Loucy (cell line): ENCODE measurements around the gene RASD1.

Experiments
- EZH2phosphoT487 ChIP-seq: fragments of 200-600 bp; IDR thresholded peaks from 2 replicates; pipeline ENCODE4 v1.6.1; 2018; ENCODE audit warnings: antibody characterized with exemption, mild to moderate bottlenecking, moderate library complexity, borderline replicate concordance
- TF ChIP-seq, protein P1 (sequence below): fragments of 200-600 bp; sonication (generic); conservative IDR thresholded peaks from 2 replicates; pipeline ENCODE4 v1.5.1; 2014; ENCODE audit warnings: mild to moderate bottlenecking, antibody characterized with exemption, low read length

DNA sequence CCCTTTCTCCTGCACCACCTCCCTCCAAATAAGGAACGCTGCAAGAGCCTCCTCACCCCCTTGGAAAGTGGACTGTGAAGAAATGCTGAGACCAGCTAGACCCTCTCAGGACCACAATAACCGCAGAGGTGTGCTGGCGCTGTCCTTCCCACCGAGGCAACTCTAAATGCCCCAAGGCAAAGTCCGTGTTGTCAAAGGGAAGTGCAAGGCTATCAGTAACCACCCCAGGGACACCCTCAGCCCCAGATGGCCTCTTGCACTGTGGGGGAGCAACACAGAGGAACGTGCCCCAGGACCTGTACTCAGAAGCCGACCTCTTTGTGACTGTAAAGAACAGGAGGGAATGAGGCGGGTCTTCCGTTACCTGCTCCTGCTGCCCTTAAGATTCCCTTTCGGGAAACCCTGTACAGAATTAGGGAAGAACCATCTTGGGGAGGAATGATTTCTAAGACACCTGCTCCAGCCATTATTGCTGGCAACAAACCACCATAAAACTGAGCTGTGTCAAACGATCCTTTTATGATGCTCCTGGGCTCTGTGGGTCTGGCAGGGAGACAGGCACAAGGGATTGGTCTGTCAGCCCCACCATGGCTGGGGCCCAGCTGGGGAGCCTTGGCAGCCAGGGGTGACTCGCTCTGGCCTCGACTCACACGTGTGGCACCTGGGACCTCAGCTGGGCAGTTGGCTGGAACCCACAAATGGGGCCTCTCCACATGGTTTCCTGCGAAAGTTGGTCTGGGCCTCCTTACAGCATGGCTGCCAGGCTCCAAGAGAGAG lies 34.0 kb downstream of the RASD1 start:
- TF ChIP-seq, protein P1, sequence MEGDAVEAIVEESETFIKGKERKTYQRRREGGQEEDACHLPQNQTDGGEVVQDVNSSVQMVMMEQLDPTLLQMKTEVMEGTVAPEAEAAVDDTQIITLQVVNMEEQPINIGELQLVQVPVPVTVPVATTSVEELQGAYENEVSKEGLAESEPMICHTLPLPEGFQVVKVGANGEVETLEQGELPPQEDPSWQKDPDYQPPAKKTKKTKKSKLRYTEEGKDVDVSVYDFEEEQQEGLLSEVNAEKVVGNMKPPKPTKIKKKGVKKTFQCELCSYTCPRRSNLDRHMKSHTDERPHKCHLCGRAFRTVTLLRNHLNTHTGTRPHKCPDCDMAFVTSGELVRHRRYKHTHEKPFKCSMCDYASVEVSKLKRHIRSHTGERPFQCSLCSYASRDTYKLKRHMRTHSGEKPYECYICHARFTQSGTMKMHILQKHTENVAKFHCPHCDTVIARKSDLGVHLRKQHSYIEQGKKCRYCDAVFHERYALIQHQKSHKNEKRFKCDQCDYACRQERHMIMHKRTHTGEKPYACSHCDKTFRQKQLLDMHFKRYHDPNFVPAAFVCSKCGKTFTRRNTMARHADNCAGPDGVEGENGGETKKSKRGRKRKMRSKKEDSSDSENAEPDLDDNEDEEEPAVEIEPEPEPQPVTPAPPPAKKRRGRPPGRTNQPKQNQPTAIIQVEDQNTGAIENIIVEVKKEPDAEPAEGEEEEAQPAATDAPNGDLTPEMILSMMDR = no peak
- TF ChIP-seq EZH2phosphoT487 = no peak
